HEK293 (cell line): ENCODE data around the gene URM1.

ENCODE experiments used
- CTCF ChIA-PET: fragments of 350-600 bp; formaldehyde crosslinking; extraction: SDS; loops from one replicate; lab custom pipeline; 2021; ENCODE audit warnings: antibody characterized with exemption; lab: Yijun Ruan, JAX
- POLR2A ChIA-PET: fragments of 300-600 bp; formaldehyde crosslinking; extraction: SDS; loops from one replicate; lab custom pipeline; 2020; ENCODE audit warnings: antibody characterized with exemption, inconsistent platforms; lab: Yijun Ruan, JAX
- H3K27ac ChIP-seq: fragments of 200-500 bp; sonication (Bioruptor generic); 2 replicates; pipeline ENCODE4 v1.5.1; 2014; ENCODE audit warnings: low read depth, low read length, control low read depth, inconsistent platforms; ENCODE audit errors: extremely low read depth
- H3K36me3 ChIP-seq, 2 experiments: fragments of 200-500 bp in 1 of 2; sonication (Bioruptor generic) in 1 of 2; 1 replicate in 1 of 2; 2 replicates in 1 of 2; pipeline ENCODE4 v1.5.1; 2014 to 2017; ENCODE audit warnings: inconsistent platforms in 2 of 2, low read length in 2 of 2; ENCODE audit not compliant: control insufficient read depth in 2 of 2, insufficient read depth in 1 of 2
- H3K4me1 ChIP-seq: fragments of 200-500 bp; sonication (Bioruptor generic); 2 replicates; pipeline ENCODE4 v1.5.1; 2014; ENCODE audit warnings: mild to moderate bottlenecking, low read length, inconsistent platforms; ENCODE audit not compliant: control insufficient read depth, insufficient read depth
- H3K4me3 ChIP-seq: 2 replicates; pipeline ENCODE4 v1.5.1; 2011; ENCODE audit warnings: low read depth, mild to moderate bottlenecking, control low read depth, low read length, moderate library complexity
- H3K9me3 ChIP-seq: fragments of 200-500 bp; sonication (Bioruptor generic); 2 replicates; pipeline ENCODE4 v1.5.1; 2014; ENCODE audit warnings: low read depth, low read length, inconsistent platforms; ENCODE audit not compliant: control insufficient read depth, insufficient read depth
- ATF2 ChIP-seq: fragments of 450-650 bp; formaldehyde crosslinking; IDR thresholded peaks from 2 replicates; pipeline ENCODE4 v1.5.1; 2016; ENCODE audit warnings: missing biosample characterization, missing genetic modification characterization, low read depth
- HOXC10 ChIP-seq: sonication (generic); formaldehyde crosslinking; IDR thresholded peaks from 2 replicates; pipeline ENCODE4 v1.8.1; 2023; ENCODE audit warnings: mild to moderate bottlenecking, missing genetic modification reagents
- KLF17 ChIP-seq: fragments of 450-650 bp; formaldehyde crosslinking; IDR thresholded peaks from 2 replicates; pipeline ENCODE4 v1.5.1; 2016; ENCODE audit warnings: missing biosample characterization, missing genetic modification characterization
- PRDM6 ChIP-seq: fragments of 450-650 bp; formaldehyde crosslinking; IDR thresholded peaks from 2 replicates; pipeline ENCODE4 v1.5.1; 2017; ENCODE audit warnings: missing biosample characterization, missing genetic modification characterization
- SALL2 ChIP-seq: fragments of 450-650 bp; formaldehyde crosslinking; IDR thresholded peaks from 2 replicates; pipeline ENCODE4 v1.5.0; 2017; ENCODE audit warnings: missing biosample characterization, mild to moderate bottlenecking, missing genetic modification characterization, borderline replicate concordance
- SP7 ChIP-seq: fragments of 450-650 bp; formaldehyde crosslinking; IDR thresholded peaks from 2 replicates; pipeline ENCODE4 v1.5.1; 2016; ENCODE audit warnings: missing biosample characterization, missing genetic modification characterization
- ZNF148 ChIP-seq: fragments of 450-650 bp; formaldehyde crosslinking; IDR thresholded peaks from 2 replicates; pipeline ENCODE4 v1.5.0; 2017; ENCODE audit warnings: missing biosample characterization, missing genetic modification characterization, borderline replicate concordance
- ZNF302 ChIP-seq: fragments of 450-650 bp; formaldehyde crosslinking; IDR thresholded peaks from 2 replicates; pipeline ENCODE4 v1.5.1; 2016; ENCODE audit warnings: missing biosample characterization, missing genetic modification characterization, low read depth
- ZNF311 ChIP-seq: fragments of 450-650 bp; formaldehyde crosslinking; IDR thresholded peaks from 2 replicates; pipeline ENCODE4 v1.5.1; 2017; ENCODE audit warnings: missing biosample characterization, missing genetic modification characterization, borderline replicate concordance
- ZNF350 ChIP-seq: fragments of 450-650 bp; formaldehyde crosslinking; IDR thresholded peaks from 2 replicates; pipeline ENCODE4 v1.5.0; 2017; ENCODE audit warnings: missing biosample characterization, mild to moderate bottlenecking, missing genetic modification characterization
- ZNF404 ChIP-seq: fragments of 450-650 bp; formaldehyde crosslinking; IDR thresholded peaks from 2 replicates; pipeline ENCODE4 v1.5.1; 2017; ENCODE audit warnings: missing biosample characterization, missing genetic modification characterization
- ZNF473 ChIP-seq: fragments of 450-650 bp; formaldehyde crosslinking; IDR thresholded peaks from 2 replicates; pipeline ENCODE4 v1.5.1; 2017; ENCODE audit warnings: missing biosample characterization, missing genetic modification characterization
- ZNF514 ChIP-seq: fragments of 450-650 bp; formaldehyde crosslinking; IDR thresholded peaks from 2 replicates; pipeline ENCODE4 v1.5.1; 2016; ENCODE audit warnings: missing biosample characterization, missing genetic modification characterization
- ZNF530 ChIP-seq: fragments of 450-650 bp; formaldehyde crosslinking; IDR thresholded peaks from 2 replicates; pipeline ENCODE4 v1.5.1; 2016; ENCODE audit warnings: low read depth, missing biosample characterization, missing genetic modification characterization
- ZNF548 ChIP-seq: fragments of 450-650 bp; formaldehyde crosslinking; IDR thresholded peaks from 2 replicates; pipeline ENCODE4 v1.5.1; 2016; ENCODE audit warnings: missing biosample characterization, missing genetic modification characterization
- ZNF549 ChIP-seq: fragments of 450-650 bp; IDR thresholded peaks from 2 replicates; pipeline ENCODE4 v1.5.1; 2018; ENCODE audit warnings: missing biosample characterization, missing genetic modification characterization, mild to moderate bottlenecking, inconsistent platforms, moderate library complexity
- ZNF596 ChIP-seq: fragments of 450-650 bp; IDR thresholded peaks from 2 replicates; pipeline ENCODE4 v1.5.0; 2018; ENCODE audit warnings: missing biosample characterization, mild to moderate bottlenecking, missing genetic modification characterization, moderate library complexity
- ZNF645 ChIP-seq: fragments of 450-650 bp; formaldehyde crosslinking; IDR thresholded peaks from 2 replicates; pipeline ENCODE4; 2016; ENCODE audit warnings: missing biosample characterization, missing genetic modification characterization
- ZNF654 ChIP-seq: fragments of 450-650 bp; formaldehyde crosslinking; IDR thresholded peaks from 2 replicates; pipeline ENCODE4 v1.5.1; 2016; ENCODE audit warnings: low read depth, missing biosample characterization, missing genetic modification characterization
- ZNF701 ChIP-seq: fragments of 450-650 bp; formaldehyde crosslinking; IDR thresholded peaks from 2 replicates; pipeline ENCODE4 v1.5.1; 2016; ENCODE audit warnings: missing biosample characterization, missing genetic modification characterization

The URM1 gene

GRCh38 chr9:128408963-128409431 is 37.8 kb downstream of the URM1 start:
- no peak overlapping the region for H3K27ac ChIP-seq
- TF ChIP-seq HOXC10 (CRISPR knock-in tag) (no peak), ZNF311 (tag by site-specific recombination) (no peak), SALL2 (no peak), ZNF548 (tag by site-specific recombination) (no peak), PRDM6 (tag by site-specific recombination) (no peak), ZNF404 (no peak), KLF17 (tag by site-specific recombination) (no peak), ZNF654 (tag by site-specific recombination) (no peak), ZNF549 (tag by site-specific recombination) (no peak), ZNF302 (no peak), SP7 (tag by site-specific recombination) (no peak), ZNF350 (no peak), ZNF514 (no peak), ZNF701 (tag by site-specific recombination) (no peak), ZNF530 (tag by site-specific recombination) (no peak), ZNF148 (tag by site-specific recombination) (no peak), ZNF645 (tag by site-specific recombination) (no peak), ZNF596 (tag by site-specific recombination) (no peak), ZNF473 (tag by site-specific recombination) (no peak), ATF2 (no peak)
- H3K4me1 ChIP-seq: no peaks in the 10 kb centered on the region
- H3K9me3 ChIP-seq: no peaks in the 10 kb centered on the region
- ChIA-PET POLR2A (interaction anchor here (1.0 kb wide), 2 partner anchors 38 to 42 kb away, joined by 3 to 4 read pairs; partner anchors contain the start of gene URM1), CTCF (interaction anchor here (1.1 to 5.1 kb wide), 2 partner anchors 12 to 46 kb away, joined by 4 to 69 read pairs; partner anchors contain the start of gene CERCAM)
- H3K36me3 ChIP-seq: no peaks in the 10 kb centered on the region
- no peak overlapping the region for H3K4me3 ChIP-seq
